ENCODE measurements around the gene CFP.

GRCh38 chrX:47625365-47625764, 4.4 kb downstream of the CFP start:
- TF ChIP-seq CTCF (IDR thresholded peaks at IDR 0.05) (no peak), FOXS1 (CRISPR knock-in tag; IDR thresholded peaks at IDR 0.05) (no peak), EHMT2 (IDR thresholded peaks at IDR 0.05; ENCODE audit: low read depth) (no peak), EHF (CRISPR knock-in tag; IDR thresholded peaks at IDR 0.05) (no peak), MAX (IDR thresholded peaks at IDR 0.05) (no peak), CHD2 (IDR thresholded peaks at IDR 0.05; ENCODE audit: low read length, partially characterized antibody) (no peak)

Data from A549 (cell line).